Neural cell (in vitro differentiated cells): ENCODE data around the gene RUSC1. TPM values are rescaled to one million over a fixed set of nuclear protein-coding genes. Genes with fewer than 3 reads are reported as not detected.

Source experiments
- H2AFZ ChIP-seq: fragments of 200-600, 300-800 bp; sonication (generic), shearing (Covaris generic); 2 replicates; pipeline ENCODE4 v1.6.0; 2014; ENCODE audit warnings: low read depth, mild to moderate bottlenecking, antibody characterized with exemption, low read length, moderate library complexity
- H3F3A ChIP-seq: fragments of 200-600 bp; shearing (Covaris generic); 2 replicates; pipeline ENCODE4 v1.6.1; 2016; ENCODE audit warnings: mild to moderate bottlenecking, moderate library complexity, mixed read lengths, antibody characterized with exemption, low read length; ENCODE audit not compliant: insufficient read depth, poor library complexity, severe bottlenecking
- H3K27ac ChIP-seq: fragments of 200-600, 300-800 bp; sonication (generic), shearing (Covaris generic); 2 replicates; pipeline ENCODE4 v1.5.1; 2014; ENCODE audit warnings: mild to moderate bottlenecking, low read length, moderate library complexity
- H3K27me3 ChIP-seq: fragments of 300-800, 200-600 bp; sonication (generic), shearing (Covaris generic); 2 replicates; pipeline ENCODE4 v1.6.0; 2014; ENCODE audit warnings: mild to moderate bottlenecking, low read depth, low read length, moderate library complexity; ENCODE audit not compliant: insufficient read depth
- H3K36me3 ChIP-seq: fragments of 300-800, 200-600 bp; sonication (generic), shearing (Covaris generic); 2 replicates; pipeline ENCODE4 v1.5.1; 2014; ENCODE audit warnings: mild to moderate bottlenecking, antibody characterized with exemption, low read length, moderate library complexity; ENCODE audit not compliant: insufficient read depth
- H3K4me2 ChIP-seq: fragments of 300-800, 200-600 bp; sonication (generic), shearing (Covaris generic); 2 replicates; pipeline ENCODE4 v1.6.0; 2014; ENCODE audit warnings: mild to moderate bottlenecking, low read length
- H3K4me3 ChIP-seq: fragments of 300-800, 200-600 bp; sonication (generic), shearing (Covaris generic); 2 replicates; pipeline ENCODE4 v1.5.1; 2014; ENCODE audit warnings: mild to moderate bottlenecking, low read length, moderate library complexity
- H3K79me2 ChIP-seq: fragments of 200-600 bp; shearing (Covaris generic); replicated peaks from 2 replicates; pipeline ENCODE4 v1.6.0; 2014; ENCODE audit warnings: mild to moderate bottlenecking, low read length, moderate library complexity; ENCODE audit not compliant: insufficient read depth
- H3K9ac ChIP-seq: fragments of 300-800, 200-600 bp; sonication (generic), shearing (Covaris generic); 2 replicates; pipeline ENCODE4 v1.6.1; 2016; ENCODE audit warnings: mild to moderate bottlenecking, low read length, mixed read lengths
- H3K9me2 ChIP-seq: fragments of 200-600 bp; shearing (Covaris generic); 2 replicates; pipeline ENCODE4 v1.6.1; 2016; ENCODE audit warnings: mild to moderate bottlenecking, low read length, mixed read lengths; ENCODE audit not compliant: insufficient read depth
- H3K9me3 ChIP-seq: fragments of 200-600, 300-800 bp; sonication (generic), shearing (Covaris generic); 2 replicates; pipeline ENCODE4 v1.6.1; 2016; ENCODE audit warnings: mild to moderate bottlenecking, mixed run types, low read length, moderate library complexity, mixed read lengths
- H4K20me1 ChIP-seq: fragments of 200-600 bp; shearing (Covaris generic); 2 replicates; pipeline ENCODE4 v1.6.1; 2016; ENCODE audit warnings: mild to moderate bottlenecking, mixed run types; ENCODE audit not compliant: insufficient read depth
- EP300 ChIP-seq: fragments of 450-650 bp; conservative IDR thresholded peaks from 2 replicates; pipeline ENCODE4 v1.6.1; 2014; ENCODE audit warnings: antibody characterized with exemption, mild to moderate bottlenecking, moderate library complexity; ENCODE audit not compliant: poor library complexity, severe bottlenecking
- EZH2 ChIP-seq: fragments of 200-600, 300-800 bp; shearing (Covaris generic), sonication (generic); IDR thresholded peaks from 2 replicates; pipeline ENCODE4 v1.6.1; 2014; ENCODE audit warnings: antibody characterized with exemption, low read length, borderline replicate concordance, mild to moderate bottlenecking; ENCODE audit not compliant: insufficient read depth, poor library complexity, severe bottlenecking
- MXI1 ChIP-seq: fragments of 450-650 bp; conservative IDR thresholded peaks from 2 replicates; pipeline ENCODE4 v1.6.1; 2014; ENCODE audit warnings: antibody characterized with exemption, mild to moderate bottlenecking; ENCODE audit not compliant: poor library complexity, severe bottlenecking
- POLR2AphosphoS5 ChIP-seq: IDR thresholded peaks from 2 replicates; pipeline ENCODE4 v1.6.1; 2012
- RAD21 ChIP-seq: fragments of 450-650 bp; conservative IDR thresholded peaks from 2 replicates; pipeline ENCODE4 v1.6.1; 2014; ENCODE audit warnings: antibody characterized with exemption, mild to moderate bottlenecking, moderate library complexity
- SMC3 ChIP-seq: fragments of 450-650 bp; conservative IDR thresholded peaks from 2 replicates; pipeline ENCODE4 v1.6.1; 2014; ENCODE audit warnings: antibody characterized with exemption, mild to moderate bottlenecking, moderate library complexity; ENCODE audit not compliant: poor library complexity
- TAF1 ChIP-seq: IDR thresholded peaks from 2 replicates; pipeline ENCODE4 v1.6.1; 2012; ENCODE audit warnings: low read depth
- polyA plus RNA-seq: library from polyadenylated mRNA; depleted of rRNA; stranded (reverse); fragments of >200 nt; gene quantifications from 2 replicates; pipeline ENCODE4 v1.2.3, GENCODE V29; 2014
- TF ChIP-seq, protein P1 (sequence below): IDR thresholded peaks from 2 replicates; pipeline ENCODE4 v1.6.1; 2012; ENCODE audit warnings: borderline replicate concordance
- TF ChIP-seq, protein P2 (sequence below): fragments of 450-650 bp; IDR thresholded peaks from 2 replicates; pipeline ENCODE4 v1.5.1; 2014; ENCODE audit warnings: antibody characterized with exemption, mild to moderate bottlenecking, moderate library complexity; ENCODE audit not compliant: poor library complexity, severe bottlenecking

RUSC1 gene
- polyA plus RNA-seq, 1 donor from 2014 or later: 45.7 TPM

DNA sequence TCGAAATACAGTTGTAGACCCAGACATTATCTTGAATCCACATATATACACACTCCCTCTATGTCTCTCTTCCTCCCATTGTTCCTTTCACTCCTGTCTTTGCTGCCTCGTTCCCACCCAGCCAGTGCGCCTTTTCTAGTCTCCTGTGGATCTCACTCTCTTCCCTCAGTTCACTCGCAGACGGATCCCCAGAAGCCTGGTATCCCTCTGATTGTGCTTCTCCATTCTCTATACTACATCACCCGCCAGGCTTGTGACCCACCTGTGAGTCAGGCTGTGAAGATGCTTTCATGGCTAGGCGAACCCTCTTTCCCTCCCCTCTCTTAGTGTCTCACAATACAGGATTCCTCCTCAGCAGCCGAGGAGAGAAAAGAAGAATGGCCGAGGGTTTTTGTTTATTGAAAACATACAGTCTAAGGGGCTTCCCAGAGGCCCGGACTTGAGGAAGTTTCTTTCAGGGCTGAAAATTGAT lies 42.0 kb upstream of the RUSC1 start:
- Histone ChIP-seq H3K9ac (peak overlapping the region; percentile 97), H3K9me3 (no peaks in the 10 kb centered on the region), H3K36me3 (no peaks in the 10 kb centered on the region), H3K4me3 (peak overlapping the region; percentile 96), H3K9me2 (no peaks in the 10 kb centered on the region), H3K79me2 (no peaks in the 10 kb centered on the region), H3K27me3 (no peaks in the 10 kb centered on the region), H2AFZ (peak overlapping the region; percentile 86), H3K27ac (peak overlapping the region; percentile 100), H3F3A (peaks cover 10% of the 10 kb centered on the region), H4K20me1 (no peaks in the 10 kb centered on the region), H3K4me2 (peak overlapping the region; percentile 98)
- TF ChIP-seq, protein P1, sequence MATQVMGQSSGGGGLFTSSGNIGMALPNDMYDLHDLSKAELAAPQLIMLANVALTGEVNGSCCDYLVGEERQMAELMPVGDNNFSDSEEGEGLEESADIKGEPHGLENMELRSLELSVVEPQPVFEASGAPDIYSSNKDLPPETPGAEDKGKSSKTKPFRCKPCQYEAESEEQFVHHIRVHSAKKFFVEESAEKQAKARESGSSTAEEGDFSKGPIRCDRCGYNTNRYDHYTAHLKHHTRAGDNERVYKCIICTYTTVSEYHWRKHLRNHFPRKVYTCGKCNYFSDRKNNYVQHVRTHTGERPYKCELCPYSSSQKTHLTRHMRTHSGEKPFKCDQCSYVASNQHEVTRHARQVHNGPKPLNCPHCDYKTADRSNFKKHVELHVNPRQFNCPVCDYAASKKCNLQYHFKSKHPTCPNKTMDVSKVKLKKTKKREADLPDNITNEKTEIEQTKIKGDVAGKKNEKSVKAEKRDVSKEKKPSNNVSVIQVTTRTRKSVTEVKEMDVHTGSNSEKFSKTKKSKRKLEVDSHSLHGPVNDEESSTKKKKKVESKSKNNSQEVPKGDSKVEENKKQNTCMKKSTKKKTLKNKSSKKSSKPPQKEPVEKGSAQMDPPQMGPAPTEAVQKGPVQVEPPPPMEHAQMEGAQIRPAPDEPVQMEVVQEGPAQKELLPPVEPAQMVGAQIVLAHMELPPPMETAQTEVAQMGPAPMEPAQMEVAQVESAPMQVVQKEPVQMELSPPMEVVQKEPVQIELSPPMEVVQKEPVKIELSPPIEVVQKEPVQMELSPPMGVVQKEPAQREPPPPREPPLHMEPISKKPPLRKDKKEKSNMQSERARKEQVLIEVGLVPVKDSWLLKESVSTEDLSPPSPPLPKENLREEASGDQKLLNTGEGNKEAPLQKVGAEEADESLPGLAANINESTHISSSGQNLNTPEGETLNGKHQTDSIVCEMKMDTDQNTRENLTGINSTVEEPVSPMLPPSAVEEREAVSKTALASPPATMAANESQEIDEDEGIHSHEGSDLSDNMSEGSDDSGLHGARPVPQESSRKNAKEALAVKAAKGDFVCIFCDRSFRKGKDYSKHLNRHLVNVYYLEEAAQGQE: no peak
- TF ChIP-seq MXI1 (peak; percentile 4), POLR2AphosphoS5 (no peak), EP300 (peak; percentile 4), SMC3 (peak; percentile 31), TAF1 (no peak), EZH2 (no peak), RAD21 (peak; percentile 4)
- TF ChIP-seq, protein P2, sequence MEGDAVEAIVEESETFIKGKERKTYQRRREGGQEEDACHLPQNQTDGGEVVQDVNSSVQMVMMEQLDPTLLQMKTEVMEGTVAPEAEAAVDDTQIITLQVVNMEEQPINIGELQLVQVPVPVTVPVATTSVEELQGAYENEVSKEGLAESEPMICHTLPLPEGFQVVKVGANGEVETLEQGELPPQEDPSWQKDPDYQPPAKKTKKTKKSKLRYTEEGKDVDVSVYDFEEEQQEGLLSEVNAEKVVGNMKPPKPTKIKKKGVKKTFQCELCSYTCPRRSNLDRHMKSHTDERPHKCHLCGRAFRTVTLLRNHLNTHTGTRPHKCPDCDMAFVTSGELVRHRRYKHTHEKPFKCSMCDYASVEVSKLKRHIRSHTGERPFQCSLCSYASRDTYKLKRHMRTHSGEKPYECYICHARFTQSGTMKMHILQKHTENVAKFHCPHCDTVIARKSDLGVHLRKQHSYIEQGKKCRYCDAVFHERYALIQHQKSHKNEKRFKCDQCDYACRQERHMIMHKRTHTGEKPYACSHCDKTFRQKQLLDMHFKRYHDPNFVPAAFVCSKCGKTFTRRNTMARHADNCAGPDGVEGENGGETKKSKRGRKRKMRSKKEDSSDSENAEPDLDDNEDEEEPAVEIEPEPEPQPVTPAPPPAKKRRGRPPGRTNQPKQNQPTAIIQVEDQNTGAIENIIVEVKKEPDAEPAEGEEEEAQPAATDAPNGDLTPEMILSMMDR: peak; percentile 16

DNA sequence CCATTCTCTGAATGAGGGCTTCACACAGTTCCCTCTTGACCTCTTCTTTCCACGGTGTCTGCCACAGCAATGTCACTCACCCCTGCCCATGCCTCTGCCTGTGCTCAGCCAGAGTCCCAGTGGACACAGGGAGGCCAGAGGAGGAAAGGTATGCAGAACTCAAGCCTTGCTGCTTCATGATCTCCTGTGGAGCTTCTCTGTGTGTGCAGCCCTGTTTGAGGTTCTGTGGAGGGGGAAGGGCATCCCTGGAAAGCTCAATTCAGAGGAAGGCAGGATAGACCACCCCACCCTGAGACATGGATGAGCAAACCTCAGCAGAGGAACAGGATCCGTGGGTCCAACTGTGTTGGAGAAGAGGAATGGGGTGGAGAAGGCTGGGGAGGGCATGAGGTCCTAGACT lies 41.4 kb upstream of the RUSC1 start:
- H4K20me1 ChIP-seq: no peaks in the 10 kb centered on the region
- H3F3A ChIP-seq: peaks cover 10% of the 10 kb centered on the region
- H3K27ac ChIP-seq: peak overlapping the region; percentile 100
- no peaks in the 10 kb centered on the region for H3K27me3 ChIP-seq
- peak overlapping the region; percentile 86 for H2AFZ ChIP-seq
- no peaks in the 10 kb centered on the region for H3K9me3 ChIP-seq
- H3K9ac ChIP-seq: peak overlapping the region; percentile 97
- no peaks in the 10 kb centered on the region for H3K36me3 ChIP-seq
- H3K4me3 ChIP-seq: peak overlapping the region; percentile 96
- H3K9me2 ChIP-seq: no peaks in the 10 kb centered on the region
- peak overlapping the region; percentile 98 for H3K4me2 ChIP-seq
- TF ChIP-seq MXI1 (no peak), RAD21 (no peak), TAF1 (no peak), EZH2 (no peak), EP300 (no peak), SMC3 (no peak), POLR2AphosphoS5 (peak; percentile 13)
- TF ChIP-seq, protein P1: no peak
- H3K79me2 ChIP-seq: no peaks in the 10 kb centered on the region
